RWPE1 (cell line): ENCODE measurements around the gene SLC38A8.

Source experiments
- CTCF ChIA-PET: fragments of 350-600 bp; sonication (Branson Sonifier 250); formaldehyde crosslinking; extraction: SDS; loops from one replicate; lab custom pipeline; 2021; lab: Yijun Ruan, JAX
- POLR2A ChIA-PET: fragments of 400-600 bp; formaldehyde crosslinking; extraction: SDS; loops from one replicate; lab custom pipeline; 2020; ENCODE audit warnings: antibody characterized with exemption; ENCODE audit not compliant: low non-redundant PET; lab: Yijun Ruan, JAX
- DNase-seq: peaks from one replicate; pipeline ENCODE4 v3.0.0; 2012; ENCODE audit warnings: low spot score
- H3K27ac ChIP-seq: fragments of 450-650 bp; 2 replicates; pipeline ENCODE4 v1.5.1; 2017
- CTCF ChIP-seq: fragments of 450-650 bp; conservative IDR thresholded peaks from 2 replicates; pipeline ENCODE4 v1.5.1; 2017; ENCODE audit warnings: low read depth, mild to moderate bottlenecking

SLC38A8 gene

GRCh38 chr16:84024854-84025253 lies 17.7 kb downstream of the SLC38A8 start:
- no peak for TF ChIP-seq CTCF
- DNase-seq, result peak; percentile 77
- ChIA-PET CTCF (no interaction called here), POLR2A (no interaction called here)
- H3K27ac ChIP-seq, result peak overlapping the region; percentile 86

- CTCF ChIA-PET, result interaction anchor here (0.6 kb wide), 1 partner anchor 211 kb away, joined by 3 read pairs; no protein-coding TSS in a partner anchor
- TF ChIP-seq CTCF, result no peak
- H3K27ac ChIP-seq, result no peak overlapping the region
- POLR2A ChIA-PET, result no interaction called here
- DNase-seq, result no peak
These were observed 20.0 kb downstream of the SLC38A8 start for GRCh38 chr16:84022644-84023043.

- H3K27ac ChIP-seq, result no peak overlapping the region
- ChIA-PET POLR2A (no interaction called here), CTCF (no interaction called here)
- TF ChIP-seq CTCF, result no peak
- no peak for DNase-seq
These were observed 21.1 kb downstream of the SLC38A8 start for GRCh38 chr16:84021488-84021887.

- no peak for TF ChIP-seq CTCF
- CTCF ChIA-PET, result no interaction called here
- no peak overlapping the region for H3K27ac ChIP-seq
- no peak for DNase-seq
- POLR2A ChIA-PET, result no interaction called here
These were observed 22.2 kb downstream of the SLC38A8 start for GRCh38 chr16:84020353-84020752.

- no peak overlapping the region for H3K27ac ChIP-seq
- DNase-seq, result no peak
- CTCF ChIA-PET, result interaction anchor here (0.6 kb wide), 1 partner anchor 458 kb away, joined by 3 read pairs; no protein-coding TSS in a partner anchor
- POLR2A ChIA-PET, result no interaction called here
- no peak for TF ChIP-seq CTCF
These were observed 23.9 kb downstream of the SLC38A8 start for GRCh38 chr16:84018710-84019109.

- ChIA-PET CTCF (interaction anchor here (1.4 kb wide), 1 partner anchor 60 kb away, joined by 5 read pairs; no protein-coding TSS in a partner anchor), POLR2A (no interaction called here)
- DNase-seq, result no peak
- no peak for TF ChIP-seq CTCF
- H3K27ac ChIP-seq, result no peak overlapping the region
These were observed 26.1 kb downstream of the SLC38A8 start for GRCh38 chr16:84016477-84016876.
